WTC11 (cell line): ENCODE results near the gene YIF1A. TPM values are rescaled to one million over a fixed set of nuclear protein-coding genes. Genes with fewer than 3 reads are reported as not detected.
A peak's percentile ranks its signal among the peaks of the same experiment; 100 is the strongest.

Experiments
- ATAC-seq: fragments of 200-7000 bp; cut with Tn5 transposase; 2 replicates; pipeline ENCODE4 v1.10.0; 2021; ENCODE audit warnings: mild to moderate bottlenecking, moderate library complexity
- CTCF ChIA-PET: fragments of 300-600 bp; sonication (Branson Sonifier 250); formaldehyde crosslinking; loops from one replicate; lab custom pipeline; 2021; ENCODE audit warnings: antibody characterized with exemption; lab: Charles Lee
- POLR2A ChIA-PET: fragments of 350-600 bp; sonication (Branson Sonifier 250); formaldehyde crosslinking; loops from one replicate; lab custom pipeline; 2021; ENCODE audit warnings: antibody characterized with exemption; lab: Charles Lee
- DNase-seq: peaks from one replicate; pipeline ENCODE4 v3.0.0; 2021; ENCODE audit warnings: low spot score
- H3K27ac Mint-ChIP-seq: 2 replicates; pipeline ENCODE4 v1.8.0; 2021; ENCODE audit warnings: mixed read lengths
- H3K27me3 Mint-ChIP-seq: 2 replicates; pipeline ENCODE4 v1.8.0; 2021; ENCODE audit warnings: low read depth, mild to moderate bottlenecking, moderate library complexity, mixed read lengths
- H3K36me3 Mint-ChIP-seq: 2 replicates; pipeline ENCODE4 v1.8.0; 2021; ENCODE audit warnings: mixed read lengths
- H3K4me1 Mint-ChIP-seq: 2 replicates; pipeline ENCODE4 v1.8.0; 2022; ENCODE audit warnings: mixed read lengths
- H3K4me3 Mint-ChIP-seq: 2 replicates; pipeline ENCODE4 v1.8.0; 2021; ENCODE audit warnings: mild to moderate bottlenecking, moderate library complexity, mixed read lengths
- H3K9me3 Mint-ChIP-seq: 2 replicates; pipeline ENCODE4 v1.8.0; 2021; ENCODE audit warnings: mixed read lengths
- ATF1 ChIP-seq: sonication (generic); formaldehyde crosslinking; IDR thresholded peaks from 2 replicates; pipeline ENCODE4 v1.8.1; 2023; ENCODE audit warnings: mild to moderate bottlenecking, moderate library complexity, missing genetic modification reagents
- CDX4 ChIP-seq: fragments of 250-450 bp; sonication (Bioruptor Pico); IDR thresholded peaks from 2 replicates; pipeline ENCODE4 v1.9.0; 2021; ENCODE audit warnings: moderate library complexity, mild to moderate bottlenecking, inconsistent platforms, borderline replicate concordance
- CREM ChIP-seq: sonication (generic); formaldehyde crosslinking; IDR thresholded peaks from 2 replicates; pipeline ENCODE4 v1.8.1; 2022; ENCODE audit warnings: mild to moderate bottlenecking, missing genetic modification reagents, moderate library complexity
- EMX1 ChIP-seq: fragments of 250-450 bp; sonication (Bioruptor Pico); IDR thresholded peaks from 2 replicates; pipeline ENCODE4 v1.8.0; 2021; ENCODE audit warnings: mild to moderate bottlenecking
- FOXK1 ChIP-seq: sonication (generic); formaldehyde crosslinking; IDR thresholded peaks from 2 replicates; pipeline ENCODE4 v1.8.0; 2022; ENCODE audit warnings: mild to moderate bottlenecking, moderate library complexity, missing genetic modification reagents
- GABPB1 ChIP-seq: sonication (generic); formaldehyde crosslinking; IDR thresholded peaks from 2 replicates; pipeline ENCODE4 v1.8.1; 2023; ENCODE audit warnings: mild to moderate bottlenecking, missing genetic modification reagents
- HMGA2 ChIP-seq: fragments of 250-450 bp; sonication (Bioruptor Pico); IDR thresholded peaks from 2 replicates; pipeline ENCODE4 v1.4.0; 2021; ENCODE audit warnings: mild to moderate bottlenecking, moderate library complexity
- JAZF1 ChIP-seq: fragments of 250-450 bp; sonication (Bioruptor Pico); IDR thresholded peaks from 2 replicates; pipeline ENCODE4 v1.9.0; 2021; ENCODE audit warnings: moderate library complexity, mild to moderate bottlenecking, inconsistent platforms
- MYBL2 ChIP-seq: sonication (generic); formaldehyde crosslinking; IDR thresholded peaks from 2 replicates; pipeline ENCODE4 v1.8.1; 2023; ENCODE audit warnings: mild to moderate bottlenecking, moderate library complexity, missing genetic modification reagents
- NR2C2 ChIP-seq: sonication (generic); formaldehyde crosslinking; IDR thresholded peaks from 2 replicates; pipeline ENCODE4 v1.8.0; 2022; ENCODE audit warnings: mild to moderate bottlenecking, missing genetic modification reagents
- RELA ChIP-seq: sonication (generic); formaldehyde crosslinking; IDR thresholded peaks from 2 replicates; pipeline ENCODE4 v1.8.1; 2022; ENCODE audit warnings: missing genetic modification reagents, mild to moderate bottlenecking, borderline replicate concordance
- SP1 ChIP-seq: sonication (generic); formaldehyde crosslinking; conservative IDR thresholded peaks from 2 replicates; pipeline ENCODE4 v1.8.1; 2022; ENCODE audit warnings: missing genetic modification reagents
- TCF7 ChIP-seq: sonication (generic); formaldehyde crosslinking; IDR thresholded peaks from 2 replicates; pipeline ENCODE4 v1.8.0; 2022; ENCODE audit warnings: mild to moderate bottlenecking, low read depth, missing genetic modification reagents, moderate library complexity
- TP53 ChIP-seq: sonication (generic); formaldehyde crosslinking; IDR thresholded peaks from 2 replicates; pipeline ENCODE4 v1.8.1; 2023; ENCODE audit warnings: mild to moderate bottlenecking, missing genetic modification reagents
- ZNF396 ChIP-seq: fragments of 250-450 bp; sonication (Bioruptor Pico); IDR thresholded peaks from 2 replicates; pipeline ENCODE4 v1.8.0; 2021; ENCODE audit warnings: mild to moderate bottlenecking, moderate library complexity, borderline replicate concordance
- ZNF423 ChIP-seq: fragments of 250-450 bp; sonication (Bioruptor Pico); IDR thresholded peaks from 2 replicates; pipeline ENCODE4 v2.1.2; 2022; ENCODE audit warnings: mild to moderate bottlenecking, moderate library complexity
- ZNF671 ChIP-seq: fragments of 250-450 bp; sonication (Bioruptor Pico); IDR thresholded peaks from 2 replicates; pipeline ENCODE4 v1.8.0; 2021; ENCODE audit warnings: mild to moderate bottlenecking
- total RNA-seq: library from RNA; stranded (reverse); gene quantifications from 3 replicates; pipeline ENCODE4 v1.2.3, GENCODE V29; 2021
- TF ChIP-seq, protein P1 (sequence below): fragments of 200-600 bp; IDR thresholded peaks from 2 replicates; pipeline ENCODE4 v1.8.0; 2022; ENCODE audit warnings: antibody characterized with exemption
- TF ChIP-seq, protein P2 (sequence below): sonication (generic); formaldehyde crosslinking; IDR thresholded peaks from 2 replicates; pipeline ENCODE4 v1.8.0; 2022; ENCODE audit warnings: missing genetic modification reagents
- TF ChIP-seq, protein P3 (sequence below): sonication (generic); formaldehyde crosslinking; conservative IDR thresholded peaks from 2 replicates; pipeline ENCODE4 v1.8.1; 2022; ENCODE audit warnings: mild to moderate bottlenecking, missing genetic modification reagents

The YIF1A gene
- total RNA-seq, 1 experiment from 2014 or later: 86.9 TPM

- H3K27me3 Mint-ChIP-seq: no peaks in the 10 kb centered on the region; the same call in 1 of the 2 replicates
- no peaks in the 10 kb centered on the region for H3K4me1 Mint-ChIP-seq
- no peak overlapping the region for H3K4me3 Mint-ChIP-seq
- ChIA-PET CTCF (interaction anchor here (1.3 kb wide), 2 partner anchors 18 to 25 kb away, joined by 4 to 5 read pairs; no protein-coding TSS in a partner anchor), POLR2A (no interaction called here)
- no peaks in the 10 kb centered on the region for H3K36me3 Mint-ChIP-seq
- DNase-seq (no peak), ATAC-seq (no peak)
- peak overlapping the region; percentile 31 for H3K27ac Mint-ChIP-seq
- no peak for TF ChIP-seq GABPB1 (CRISPR knock-in tag)
- no peaks in the 10 kb centered on the region for H3K9me3 Mint-ChIP-seq
These were observed 41.6 kb downstream of the YIF1A start for GRCh38 chr11:66247295-66247694.

GRCh38 chr11:66243782-66244535, 45.0 kb downstream of the YIF1A start:
- CTCF ChIA-PET: interaction anchor here (0.6 to 1.3 kb wide), 2 partner anchors 22 to 69 kb away, joined by 3 to 6 read pairs; no protein-coding TSS in a partner anchor
- no peaks in the 10 kb centered on the region; the same call in 1 of the 2 replicates for H3K27me3 Mint-ChIP-seq
- POLR2A ChIA-PET: no interaction called here
- ATAC-seq (no peak), DNase-seq (no peak)
- H3K4me1 Mint-ChIP-seq: no peaks in the 10 kb centered on the region
- H3K4me3 Mint-ChIP-seq: no peak overlapping the region
- no peak for TF ChIP-seq JAZF1 (CRISPR knock-in tag)
- TF ChIP-seq SP1: no peak
- TF ChIP-seq TCF7: no peak
- no peak for TF ChIP-seq EMX1 (CRISPR knock-in tag)
- TF ChIP-seq MYBL2 (CRISPR knock-in tag): no peak
- no peak for TF ChIP-seq TP53 (CRISPR knock-in tag)
- no peak for TF ChIP-seq NR2C2
- TF ChIP-seq, protein P1, sequence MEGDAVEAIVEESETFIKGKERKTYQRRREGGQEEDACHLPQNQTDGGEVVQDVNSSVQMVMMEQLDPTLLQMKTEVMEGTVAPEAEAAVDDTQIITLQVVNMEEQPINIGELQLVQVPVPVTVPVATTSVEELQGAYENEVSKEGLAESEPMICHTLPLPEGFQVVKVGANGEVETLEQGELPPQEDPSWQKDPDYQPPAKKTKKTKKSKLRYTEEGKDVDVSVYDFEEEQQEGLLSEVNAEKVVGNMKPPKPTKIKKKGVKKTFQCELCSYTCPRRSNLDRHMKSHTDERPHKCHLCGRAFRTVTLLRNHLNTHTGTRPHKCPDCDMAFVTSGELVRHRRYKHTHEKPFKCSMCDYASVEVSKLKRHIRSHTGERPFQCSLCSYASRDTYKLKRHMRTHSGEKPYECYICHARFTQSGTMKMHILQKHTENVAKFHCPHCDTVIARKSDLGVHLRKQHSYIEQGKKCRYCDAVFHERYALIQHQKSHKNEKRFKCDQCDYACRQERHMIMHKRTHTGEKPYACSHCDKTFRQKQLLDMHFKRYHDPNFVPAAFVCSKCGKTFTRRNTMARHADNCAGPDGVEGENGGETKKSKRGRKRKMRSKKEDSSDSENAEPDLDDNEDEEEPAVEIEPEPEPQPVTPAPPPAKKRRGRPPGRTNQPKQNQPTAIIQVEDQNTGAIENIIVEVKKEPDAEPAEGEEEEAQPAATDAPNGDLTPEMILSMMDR: no peak
- TF ChIP-seq CDX4 (CRISPR knock-in tag): no peak
- TF ChIP-seq HMGA2 (CRISPR knock-in tag): no peak
- TF ChIP-seq, protein P2, sequence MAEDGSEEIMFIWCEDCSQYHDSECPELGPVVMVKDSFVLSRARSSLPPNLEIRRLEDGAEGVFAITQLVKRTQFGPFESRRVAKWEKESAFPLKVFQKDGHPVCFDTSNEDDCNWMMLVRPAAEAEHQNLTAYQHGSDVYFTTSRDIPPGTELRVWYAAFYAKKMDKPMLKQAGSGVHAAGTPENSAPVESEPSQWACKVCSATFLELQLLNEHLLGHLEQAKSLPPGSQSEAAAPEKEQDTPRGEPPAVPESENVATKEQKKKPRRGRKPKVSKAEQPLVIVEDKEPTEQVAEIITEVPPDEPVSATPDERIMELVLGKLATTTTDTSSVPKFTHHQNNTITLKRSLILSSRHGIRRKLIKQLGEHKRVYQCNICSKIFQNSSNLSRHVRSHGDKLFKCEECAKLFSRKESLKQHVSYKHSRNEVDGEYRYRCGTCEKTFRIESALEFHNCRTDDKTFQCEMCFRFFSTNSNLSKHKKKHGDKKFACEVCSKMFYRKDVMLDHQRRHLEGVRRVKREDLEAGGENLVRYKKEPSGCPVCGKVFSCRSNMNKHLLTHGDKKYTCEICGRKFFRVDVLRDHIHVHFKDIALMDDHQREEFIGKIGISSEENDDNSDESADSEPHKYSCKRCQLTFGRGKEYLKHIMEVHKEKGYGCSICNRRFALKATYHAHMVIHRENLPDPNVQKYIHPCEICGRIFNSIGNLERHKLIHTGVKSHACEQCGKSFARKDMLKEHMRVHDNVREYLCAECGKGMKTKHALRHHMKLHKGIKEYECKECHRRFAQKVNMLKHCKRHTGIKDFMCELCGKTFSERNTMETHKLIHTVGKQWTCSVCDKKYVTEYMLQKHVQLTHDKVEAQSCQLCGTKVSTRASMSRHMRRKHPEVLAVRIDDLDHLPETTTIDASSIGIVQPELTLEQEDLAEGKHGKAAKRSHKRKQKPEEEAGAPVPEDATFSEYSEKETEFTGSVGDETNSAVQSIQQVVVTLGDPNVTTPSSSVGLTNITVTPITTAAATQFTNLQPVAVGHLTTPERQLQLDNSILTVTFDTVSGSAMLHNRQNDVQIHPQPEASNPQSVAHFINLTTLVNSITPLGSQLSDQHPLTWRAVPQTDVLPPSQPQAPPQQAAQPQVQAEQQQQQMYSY (CRISPR knock-in tag): no peak
- TF ChIP-seq CREM (CRISPR knock-in tag): no peak
- TF ChIP-seq ZNF423 (CRISPR knock-in tag): no peak
- no peak for TF ChIP-seq RELA
- TF ChIP-seq FOXK1 (CRISPR knock-in tag): no peak
- no peak for TF ChIP-seq ATF1 (CRISPR knock-in tag)
- TF ChIP-seq GABPB1 (CRISPR knock-in tag): no peak
- TF ChIP-seq, protein P3, sequence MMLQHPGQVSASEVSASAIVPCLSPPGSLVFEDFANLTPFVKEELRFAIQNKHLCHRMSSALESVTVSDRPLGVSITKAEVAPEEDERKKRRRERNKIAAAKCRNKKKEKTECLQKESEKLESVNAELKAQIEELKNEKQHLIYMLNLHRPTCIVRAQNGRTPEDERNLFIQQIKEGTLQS (CRISPR knock-in tag): no peak
- no peak for TF ChIP-seq ZNF396 (CRISPR knock-in tag)
- no peak for TF ChIP-seq ZNF671 (CRISPR knock-in tag)
- no peaks in the 10 kb centered on the region for H3K9me3 Mint-ChIP-seq
- H3K27ac Mint-ChIP-seq: peak overlapping the region; percentile 58; the same call in 1 of the 2 replicates
- H3K36me3 Mint-ChIP-seq: peaks cover 2% of the 10 kb centered on the region; the same call in 1 of the 2 replicates
